ENCODE measurements around the gene PSORS1C1. TPM values are rescaled to one million over a fixed set of nuclear protein-coding genes. Genes with fewer than 3 reads are reported as not detected.
"Not testable (repeated sequence)": the region's sequence is repeated elsewhere in the genome, so short reads cannot be mapped to it uniquely, and the experiment has no call there.

Gene PSORS1C1
- total RNA-seq, 1 donor from 2014 or later = 4.7 TPM

DNA sequence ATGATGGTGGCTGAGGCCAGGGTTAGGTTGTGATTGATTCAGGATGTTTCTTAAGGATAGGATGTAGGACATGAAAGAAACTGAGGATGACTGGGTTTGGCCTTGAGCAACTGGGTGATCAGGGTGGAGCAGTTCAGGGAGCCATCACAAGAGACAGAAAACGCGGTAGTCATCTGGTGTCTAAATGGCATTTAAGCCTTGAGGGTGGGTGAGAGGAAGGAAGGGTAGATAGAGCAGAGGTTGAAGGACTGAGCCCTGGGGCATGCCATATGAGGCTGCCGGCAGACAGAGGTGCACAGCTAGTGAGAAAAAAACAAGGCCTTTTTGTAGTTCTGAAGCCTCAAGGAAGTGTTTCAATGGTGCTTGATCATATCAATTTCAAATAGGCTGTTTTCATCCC, 54.0 kb downstream of the PSORS1C1 start:
- TF ChIP-seq CTCF (IDR thresholded peaks at IDR 0.05; ENCODE audit: borderline replicate concordance) = no peak
- intact Hi-C loops (cut with micrococcal nuclease) = no loop called here
- H3K4me3 ChIP-seq = no peak overlapping the region
- peaks cover 12% of the 10 kb centered on the region for H3K4me1 ChIP-seq
- H3K9me3 ChIP-seq (replicated peaks) = no peaks in the 10 kb centered on the region
- H3K27me3 ChIP-seq (ENCODE audit: low read depth) = no peaks in the 10 kb centered on the region
- no peak for DNase-seq
- H3K36me3 ChIP-seq = no peaks in the 10 kb centered on the region
- H3K27ac ChIP-seq (replicated peaks) = no peak overlapping the region

GRCh38 chr6:31169123-31169857, 54.7 kb downstream of the PSORS1C1 start:
- no peaks in the 10 kb centered on the region for H3K27me3 ChIP-seq (ENCODE audit: low read depth)
- H3K4me3 ChIP-seq = no peak overlapping the region
- no peaks in the 10 kb centered on the region for H3K36me3 ChIP-seq
- intact Hi-C loops (cut with micrococcal nuclease) = no loop called here
- no peak for TF ChIP-seq CTCF (IDR thresholded peaks at IDR 0.05; ENCODE audit: borderline replicate concordance)
- H3K9me3 ChIP-seq (replicated peaks) = no peaks in the 10 kb centered on the region
- H3K4me1 ChIP-seq = peaks cover 8% of the 10 kb centered on the region
- DNase-seq = no peak
- no peak overlapping the region for H3K27ac ChIP-seq (replicated peaks)

DNA sequence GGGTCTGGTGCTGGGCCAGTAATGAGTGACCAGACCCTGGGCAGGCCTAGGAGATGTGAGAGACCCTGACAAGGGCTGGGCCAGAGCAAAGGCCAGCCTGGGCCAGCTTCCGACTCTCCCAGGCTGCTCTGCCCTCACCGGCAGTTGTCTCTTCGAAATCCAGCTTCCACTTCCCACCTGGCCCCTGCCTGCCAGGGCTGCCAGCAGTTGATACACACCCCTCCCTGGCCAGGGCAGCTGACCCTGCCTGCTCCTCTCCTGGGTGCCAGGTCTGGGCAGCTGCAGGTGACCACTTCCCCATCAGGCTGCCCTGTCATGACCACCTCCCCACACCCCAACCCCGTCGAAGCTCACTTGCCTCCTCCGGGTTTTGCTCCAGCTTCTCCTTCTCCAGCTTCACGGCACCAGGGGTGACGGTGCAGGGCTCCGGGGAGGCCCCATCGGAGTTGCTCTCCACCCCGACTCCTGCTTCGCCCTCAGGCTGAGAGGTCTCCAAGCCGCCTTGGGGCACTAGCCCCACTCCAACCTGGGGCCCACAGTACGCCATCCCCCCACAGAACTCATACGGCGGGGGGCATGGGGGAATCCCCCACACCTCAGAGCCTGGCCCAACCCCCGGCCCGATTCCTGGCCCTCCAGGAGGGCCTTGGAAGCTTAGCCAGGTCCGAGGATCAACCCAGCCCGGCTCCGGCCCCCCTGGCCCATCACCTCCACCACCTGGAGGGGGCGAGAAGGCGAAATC, 55.4 kb downstream of the PSORS1C1 start:
- H3K4me3 ChIP-seq; H3K36me3 ChIP-seq; H3K27me3 ChIP-seq (ENCODE audit: low read depth); H3K9me3 ChIP-seq (replicated peaks); H3K4me1 ChIP-seq; DNase-seq; H3K27ac ChIP-seq (replicated peaks); intact Hi-C loops (cut with micrococcal nuclease): not testable (repeated sequence)

- peaks cover 6% of the 10 kb centered on the region for H3K36me3 ChIP-seq
- intact Hi-C loops (cut with micrococcal nuclease) = no loop called here
- no peaks in the 10 kb centered on the region for H3K9me3 ChIP-seq (replicated peaks)
- H3K4me1 ChIP-seq = peaks cover 8% of the 10 kb centered on the region
- H3K27me3 ChIP-seq (ENCODE audit: low read depth) = no peaks in the 10 kb centered on the region
- no peak within 1 kb of the TSS for H3K4me3 ChIP-seq
- H3K27ac ChIP-seq (replicated peaks) = no peak within 1 kb of the TSS
- no peak for TF ChIP-seq CTCF (IDR thresholded peaks at IDR 0.05; ENCODE audit: borderline replicate concordance)
- DNase-seq = no peak
Observed at GRCh38 chr6:31170600-31170881, 55.9 kb downstream of the PSORS1C1 start, which contains the start of gene POU5F1. TSS of gene POU5F1 (minus strand) at chr6:31170682. CDS start at chr6:31170620, 62 bp downstream.

DNA sequence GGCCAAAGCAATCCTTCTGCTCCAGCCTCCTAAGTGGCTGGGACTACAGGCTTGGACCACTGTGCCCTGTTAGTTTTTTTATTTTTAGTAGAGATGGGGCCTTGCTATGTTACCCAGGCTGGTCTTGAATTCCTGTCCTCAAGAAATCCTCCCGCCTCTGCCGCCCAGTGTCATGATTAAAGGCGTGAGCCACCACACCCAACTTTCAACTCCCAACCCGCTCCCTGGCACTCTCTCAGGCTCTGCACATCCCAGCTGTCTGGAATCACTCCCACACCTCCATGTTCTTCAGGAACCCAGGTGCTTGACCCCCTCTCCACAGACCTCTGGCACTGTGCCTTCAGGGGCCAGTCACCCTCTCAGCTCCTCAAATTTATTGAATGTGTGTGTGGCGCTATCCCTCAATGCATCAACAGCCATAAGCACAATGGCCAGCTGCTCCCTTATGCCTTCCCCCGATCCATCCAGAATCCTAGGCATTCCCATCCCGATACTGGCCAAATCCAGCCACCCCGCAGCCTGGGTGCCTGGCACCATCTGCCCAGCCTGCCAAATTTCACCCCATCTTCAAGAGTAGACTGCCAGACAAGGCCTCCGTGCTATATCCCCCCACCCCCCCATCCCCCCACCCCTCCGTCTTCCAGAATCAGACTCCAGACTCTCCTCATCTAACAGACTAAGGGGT, 56.5 kb downstream of the PSORS1C1 start:
- Histone ChIP-seq H3K36me3 (peaks cover 6% of the 10 kb centered on the region), H3K4me3 (no peak overlapping the region), H3K4me1 (peaks cover 14% of the 10 kb centered on the region), H3K9me3 (replicated peaks) (no peaks in the 10 kb centered on the region), H3K27me3 (ENCODE audit: low read depth) (no peaks in the 10 kb centered on the region), H3K27ac (replicated peaks) (no peak overlapping the region)
- no peak for TF ChIP-seq CTCF (IDR thresholded peaks at IDR 0.05; ENCODE audit: borderline replicate concordance)
- DNase-seq = no peak
- intact Hi-C loops (cut with micrococcal nuclease) = no loop called here
